HT-29 (cell line): ENCODE data around the gene SBNO2. TPM values are rescaled to one million over a fixed set of nuclear protein-coding genes. Genes with fewer than 3 reads are reported as not detected.
A peak's percentile ranks its signal among the peaks of the same experiment; 100 is the strongest.

Experiments
- DNase-seq: peaks from one replicate; pipeline ENCODE4 v3.0.0-alpha.2; 2015; ENCODE audit warnings: low spot score
- total RNA-seq: library from RNA; depleted of rRNA; stranded (reverse); fragments of >200 nt; shearing (Covaris generic); gene quantifications from 2 replicates; pipeline ENCODE4 v1.2.3, GENCODE V29; 2014

Gene SBNO2
- total RNA-seq, 1 experiment from 2014 or later = 50.5 TPM

DNA sequence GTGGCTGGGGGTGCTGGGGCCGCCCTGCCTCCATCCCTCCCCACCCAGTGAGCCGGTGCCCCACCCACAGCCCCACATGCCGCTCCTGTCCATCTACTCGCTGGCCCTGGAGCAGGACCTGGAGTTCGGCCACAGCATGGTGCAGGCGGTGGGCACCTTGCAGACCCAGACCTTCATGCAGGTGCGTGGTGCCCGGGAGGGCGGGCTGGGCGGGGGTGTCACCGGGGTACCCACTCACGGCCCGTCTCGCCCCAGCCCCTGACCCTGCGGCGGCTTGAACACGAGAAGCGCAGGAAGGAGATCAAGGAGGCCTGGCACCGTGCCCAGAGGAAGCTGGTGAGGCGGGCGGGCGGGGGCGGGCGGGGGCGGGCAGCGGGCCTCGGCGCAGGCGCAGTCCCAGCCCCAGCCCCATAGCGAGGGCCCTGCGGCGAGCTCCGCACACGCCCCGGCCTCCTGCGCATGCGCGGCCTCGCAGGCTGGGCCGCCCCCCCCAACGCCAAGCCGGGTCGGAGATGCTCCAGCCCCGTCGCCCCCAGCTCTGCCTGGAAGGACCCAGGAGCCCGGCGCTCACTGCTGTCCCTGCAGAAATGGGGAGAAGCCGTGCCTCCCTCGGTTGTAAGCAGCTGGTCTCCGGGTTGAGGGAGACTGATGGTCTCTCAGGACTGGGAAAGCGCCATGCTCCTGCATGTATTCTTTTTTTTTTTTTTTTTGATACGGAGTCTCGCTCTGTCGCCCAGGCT lies 99.4 kb downstream of the SBNO2 start:
- DNase-seq = peak; percentile 74

DNA sequence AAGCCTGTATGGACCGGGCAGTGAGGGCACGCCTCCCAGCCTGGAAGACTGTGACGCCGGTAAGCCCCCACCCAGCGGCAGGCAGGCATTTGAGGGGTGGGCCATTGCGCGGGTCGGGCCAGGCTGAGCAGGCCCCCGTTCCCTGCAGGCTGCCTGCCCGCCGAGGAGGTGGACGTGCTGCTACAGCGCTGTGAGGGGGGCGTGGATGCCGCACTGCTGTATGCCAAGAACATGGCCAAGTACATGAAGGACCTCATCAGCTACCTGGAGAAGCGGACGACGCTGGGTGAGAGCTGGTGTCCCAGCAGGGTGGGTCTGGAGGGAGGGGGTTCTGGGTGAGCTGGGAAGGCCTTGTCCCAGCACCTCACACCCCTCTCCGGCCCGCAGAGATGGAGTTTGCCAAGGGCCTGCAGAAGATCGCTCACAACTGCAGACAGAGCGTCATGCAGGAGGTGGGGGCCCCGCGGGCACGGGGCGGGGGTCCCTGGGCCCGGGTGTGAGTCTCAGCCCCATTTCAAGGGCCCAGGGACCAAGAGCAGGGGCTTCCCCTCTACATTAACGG lies 100.0 kb downstream of the SBNO2 start:
- no peak for DNase-seq

DNA sequence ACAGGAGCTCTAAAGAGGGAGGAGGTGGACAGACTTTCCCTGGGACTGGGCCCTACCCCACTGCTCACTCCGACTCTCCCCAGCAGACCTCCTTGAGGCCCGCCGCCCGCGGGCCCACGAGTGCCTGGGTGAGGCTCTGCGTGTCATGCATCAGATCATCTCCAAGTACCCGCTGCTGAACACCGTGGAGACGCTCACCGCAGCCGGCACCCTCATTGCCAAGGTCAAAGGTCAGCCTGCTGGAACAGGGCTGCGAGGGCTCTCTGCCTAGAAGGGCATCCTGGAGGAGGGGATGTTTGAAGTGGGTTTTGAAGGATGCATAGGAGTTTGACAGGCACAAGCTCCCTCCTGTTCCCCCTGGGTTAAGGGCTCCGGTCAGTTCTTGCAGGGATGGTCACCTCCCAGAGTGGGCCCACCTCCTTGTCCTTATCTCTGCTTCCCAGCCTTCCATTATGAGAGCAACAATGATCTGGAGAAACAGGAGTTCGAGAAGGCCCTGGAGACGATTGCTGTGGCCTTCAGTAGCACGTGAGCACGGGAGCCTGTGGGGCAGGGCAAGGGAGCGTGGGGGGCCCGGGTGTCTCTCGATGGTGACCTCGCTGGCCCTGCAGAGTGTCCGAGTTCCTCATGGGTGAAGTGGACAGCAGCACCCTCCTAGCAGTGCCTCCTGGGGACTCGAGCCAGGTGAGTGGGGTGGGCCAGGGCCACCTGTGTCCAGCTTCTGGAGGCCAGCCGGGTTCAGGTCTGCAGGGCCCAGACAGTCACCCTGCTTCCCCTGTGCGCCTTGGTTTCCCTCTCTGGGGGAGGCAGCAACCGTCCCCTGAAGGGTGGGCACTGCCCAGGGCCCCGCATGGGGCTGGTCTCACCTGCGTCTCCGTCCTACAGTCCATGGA lies 100.8 kb downstream of the SBNO2 start:
- no peak for DNase-seq

DNA sequence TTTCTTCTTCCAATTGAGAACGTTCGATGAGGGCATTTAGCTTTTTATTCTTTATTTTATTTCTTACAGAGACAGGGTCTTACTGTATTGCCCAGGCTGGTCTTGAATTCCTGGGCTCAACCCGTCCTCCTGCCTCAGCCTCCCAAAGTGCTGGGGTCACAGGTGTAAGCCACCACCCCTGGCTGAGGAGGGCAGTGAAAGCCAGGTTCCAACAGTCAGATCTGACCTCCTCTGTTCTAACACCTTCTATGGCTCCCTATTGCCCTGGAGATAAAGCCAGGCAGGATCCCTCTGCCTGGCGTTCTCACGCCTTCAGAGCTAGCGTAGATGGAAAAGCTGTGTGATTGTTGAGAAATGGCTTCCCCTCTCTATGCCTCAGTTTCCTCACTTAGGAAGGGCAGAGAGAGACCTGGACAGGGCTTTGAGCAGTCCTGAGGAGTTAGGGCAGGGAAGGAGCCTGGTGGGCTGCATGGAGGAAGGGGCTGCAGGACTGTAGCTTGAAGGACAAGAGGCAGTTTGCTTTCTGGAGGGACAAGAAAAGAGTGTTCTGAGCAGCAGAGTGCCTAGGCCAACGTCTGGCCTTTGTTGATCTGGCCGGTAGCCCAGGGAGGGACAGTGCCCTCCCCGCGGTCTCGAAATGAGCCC lies 101.6 kb downstream of the SBNO2 start:
- no peak for DNase-seq

DNA sequence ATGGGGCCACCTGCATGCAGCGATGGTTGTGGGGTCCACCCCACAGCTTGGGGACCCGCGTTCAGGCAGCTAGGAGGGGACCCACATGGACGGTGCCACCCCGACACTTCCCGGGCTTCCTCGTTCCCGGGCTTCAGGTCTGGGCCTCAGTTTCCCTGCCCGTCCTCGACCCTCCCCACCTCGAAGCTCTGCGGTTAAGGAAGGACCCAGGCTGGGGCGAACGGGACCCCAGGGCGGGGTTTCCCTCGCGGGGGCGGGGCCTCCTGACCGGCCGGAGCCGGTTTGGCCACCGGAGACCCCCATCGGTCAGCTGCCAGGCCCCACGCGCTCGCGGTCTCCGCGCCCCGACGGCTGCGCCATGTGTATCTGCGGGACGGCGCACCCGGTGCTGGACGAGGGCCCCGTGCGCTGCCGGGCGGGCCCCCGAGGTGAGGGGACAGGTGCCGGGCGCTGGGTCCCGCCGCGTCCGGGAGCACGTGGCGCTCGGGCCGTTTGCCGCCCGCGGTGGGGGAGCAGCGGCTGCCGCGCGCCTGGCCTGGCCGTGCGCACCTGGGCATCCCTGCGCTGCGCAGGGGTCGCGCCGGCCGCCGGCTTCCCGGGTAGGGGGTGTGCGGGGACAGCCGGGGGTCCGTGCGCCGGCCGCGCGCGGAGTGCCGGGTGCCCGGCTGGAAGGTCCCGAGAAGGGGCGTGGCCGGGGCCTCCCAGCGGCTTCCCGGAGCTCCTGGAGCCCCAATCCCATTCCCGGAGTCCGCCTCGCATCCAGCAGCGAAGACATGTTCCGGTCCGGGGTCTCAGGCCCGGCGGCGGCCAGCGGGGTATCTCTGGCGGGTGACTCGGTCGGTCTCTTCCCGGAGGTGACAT lies 102.9 kb downstream of the SBNO2 start:
- no peak for DNase-seq

DNA sequence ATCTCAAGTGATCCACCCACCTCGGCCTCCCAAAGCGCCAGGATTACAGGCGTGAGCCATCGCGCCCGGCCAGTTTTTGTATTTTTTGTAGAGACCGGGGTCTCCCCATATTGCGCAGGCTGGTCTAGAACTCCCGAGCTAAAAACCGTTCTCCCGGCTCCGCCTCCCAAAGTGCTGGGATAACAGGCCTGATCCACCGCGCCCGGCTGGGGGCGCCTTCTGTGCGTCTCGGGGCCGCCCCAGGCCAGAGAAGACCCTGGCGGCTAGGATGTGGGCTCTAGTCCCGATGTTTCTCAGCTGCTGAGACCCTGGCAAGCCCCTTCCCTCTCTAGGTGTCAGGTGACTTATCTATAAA lies 103.5 kb downstream of the SBNO2 start:
- no peak for DNase-seq

DNA sequence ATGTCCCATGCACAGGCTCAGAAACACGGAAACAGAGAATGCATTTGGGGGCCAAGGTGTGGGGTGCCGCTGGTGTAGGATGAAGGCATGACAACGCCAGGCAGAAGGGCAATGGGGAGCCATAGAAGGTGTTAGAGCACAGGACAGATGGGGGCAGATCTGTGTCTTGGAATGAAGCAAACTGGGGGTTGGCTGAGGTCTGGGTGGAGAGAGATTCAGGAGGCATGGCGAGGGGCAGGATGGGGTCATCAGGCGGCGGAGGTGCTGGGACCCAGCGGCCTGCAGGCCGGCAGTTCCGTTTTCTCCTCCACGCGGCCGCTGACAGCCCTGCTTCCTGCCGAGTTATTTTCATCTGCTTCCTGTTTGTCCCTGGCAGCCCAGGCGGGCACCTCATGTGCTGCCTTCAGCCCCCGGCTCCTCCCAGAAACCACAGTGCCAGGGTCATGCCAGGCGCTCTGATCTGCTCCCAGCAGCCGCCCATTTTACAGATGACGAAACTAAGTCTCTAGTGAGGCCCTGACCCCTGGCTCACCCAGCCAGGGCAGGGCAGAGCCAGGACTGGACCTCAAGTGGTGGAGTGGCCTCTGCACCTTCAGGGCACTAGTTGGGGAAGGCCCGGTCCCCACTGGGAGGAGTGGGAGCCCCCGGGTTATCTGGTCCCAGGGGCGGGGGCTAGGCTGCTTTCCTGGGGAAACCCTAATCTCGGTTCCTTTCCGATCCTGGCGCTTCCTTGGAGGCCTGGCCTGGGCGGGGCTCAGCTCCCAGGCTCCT lies 104.9 kb downstream of the SBNO2 start:
- DNase-seq = peak; percentile 64

DNA sequence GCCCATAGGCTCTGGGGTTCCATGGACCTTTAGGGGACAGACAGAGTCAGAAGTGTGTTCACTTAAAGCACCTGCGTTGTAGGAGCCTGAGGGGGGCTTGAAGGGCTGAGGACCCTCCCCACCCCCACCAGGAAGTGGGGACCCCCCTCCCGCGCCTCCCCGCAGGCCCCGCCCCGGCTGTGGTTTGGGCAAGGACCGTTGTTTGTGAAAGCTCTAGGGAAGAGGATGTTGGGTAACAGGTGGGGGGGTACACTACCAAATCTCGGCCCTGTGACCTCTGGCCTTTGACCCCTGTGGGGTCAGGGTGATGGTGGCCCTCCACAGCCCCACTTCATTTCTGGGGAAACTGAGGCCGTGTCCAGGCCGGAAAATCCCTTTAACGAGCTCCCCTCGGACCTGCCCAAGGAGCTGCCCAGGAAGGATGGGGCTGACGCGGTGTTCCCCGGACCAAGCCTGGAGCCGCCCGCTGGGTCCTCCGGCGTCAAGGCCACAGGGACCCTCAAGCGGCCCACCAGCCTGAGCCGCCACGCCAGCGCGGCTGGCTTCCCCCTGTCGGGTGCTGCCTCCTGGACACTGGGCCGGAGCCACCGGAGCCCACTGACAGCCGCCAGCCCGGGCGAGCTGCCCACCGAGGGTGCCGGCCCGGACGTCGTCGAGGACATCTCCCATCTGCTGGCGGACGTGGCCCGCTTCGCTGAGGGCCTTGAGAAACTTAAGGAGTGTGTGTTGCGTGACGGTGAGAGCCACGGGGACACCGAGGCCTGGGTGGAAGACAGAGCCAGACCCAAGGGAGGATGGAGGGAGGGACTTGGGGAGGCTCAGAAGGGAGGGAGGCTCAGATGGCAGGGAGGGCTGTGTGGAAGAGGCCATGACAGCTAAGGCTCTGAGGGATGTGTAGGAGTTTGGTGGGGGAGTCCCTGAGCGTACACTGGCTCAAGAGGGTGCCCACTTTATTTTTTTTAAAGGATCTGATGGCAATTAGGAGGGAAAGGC lies 105.8 kb downstream of the SBNO2 start:
- no peak for DNase-seq

DNA sequence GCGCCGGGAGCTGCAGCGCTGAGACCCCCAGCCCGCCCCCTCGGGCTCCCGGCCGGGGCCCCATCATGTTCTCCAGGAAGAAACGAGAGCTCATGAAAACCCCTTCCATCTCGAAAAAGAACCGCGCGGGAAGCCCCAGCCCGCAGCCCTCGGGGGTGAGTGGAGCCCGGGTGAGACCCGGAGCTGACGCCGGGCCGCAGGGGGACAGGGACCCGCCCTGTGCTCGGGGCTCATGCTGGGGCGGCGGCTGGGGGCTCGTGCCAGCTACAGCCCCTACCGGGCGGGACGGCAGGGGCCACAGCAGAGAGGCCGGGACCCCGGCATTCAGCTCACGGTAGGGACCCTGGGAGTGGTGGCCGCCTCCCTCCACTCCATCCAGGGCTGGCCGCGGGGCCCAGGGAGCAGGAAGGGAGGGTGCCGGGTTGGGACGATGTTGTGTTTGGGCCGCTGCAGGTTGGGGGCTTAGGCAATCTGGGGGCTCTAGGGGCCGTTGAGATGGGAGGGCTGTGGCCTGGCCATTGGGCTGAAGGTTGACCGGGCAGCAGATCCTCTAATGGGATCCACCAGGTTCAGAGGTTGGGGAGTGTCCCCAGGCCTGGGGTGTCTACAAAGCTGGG lies 106.6 kb downstream of the SBNO2 start:
- DNase-seq = no peak

DNA sequence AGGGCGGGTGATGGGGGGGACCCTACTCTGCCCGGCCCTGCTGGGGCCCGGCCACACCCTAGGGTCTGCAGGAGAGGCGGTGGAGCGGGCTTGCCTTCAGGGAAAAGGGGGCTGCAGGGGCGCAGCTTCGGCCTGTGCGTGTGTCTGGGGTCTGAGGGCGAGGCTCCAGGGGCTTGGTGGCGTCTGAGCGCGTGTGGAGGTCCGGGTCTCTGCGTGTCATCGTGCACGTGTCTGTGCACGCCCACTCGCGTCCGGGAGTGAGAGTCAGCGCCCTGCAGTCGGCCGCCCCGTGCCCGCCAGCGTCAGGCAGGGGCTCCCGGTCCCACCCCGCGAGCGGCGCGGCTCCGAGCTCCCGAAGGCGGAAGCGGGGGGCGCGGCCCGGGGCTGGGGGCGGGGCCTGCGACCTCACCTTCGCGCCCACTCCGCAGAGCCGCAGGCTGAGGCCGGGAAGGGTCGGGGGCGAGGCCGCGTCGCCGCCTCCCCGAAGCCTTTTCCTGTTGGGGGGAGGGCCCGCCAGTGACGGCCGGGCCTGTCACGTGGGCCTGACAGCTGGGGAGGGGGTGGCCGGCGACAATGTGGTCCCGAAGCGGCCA lies 107.2 kb downstream of the SBNO2 start, which contains the start of gene ARHGAP45:
ARHGAP45 (plus strand) TSS at position 420 of the 593 bp plus-strand sequence. CDS start 239 bp downstream, outside the sequence.
- DNase-seq = no peak

DNA sequence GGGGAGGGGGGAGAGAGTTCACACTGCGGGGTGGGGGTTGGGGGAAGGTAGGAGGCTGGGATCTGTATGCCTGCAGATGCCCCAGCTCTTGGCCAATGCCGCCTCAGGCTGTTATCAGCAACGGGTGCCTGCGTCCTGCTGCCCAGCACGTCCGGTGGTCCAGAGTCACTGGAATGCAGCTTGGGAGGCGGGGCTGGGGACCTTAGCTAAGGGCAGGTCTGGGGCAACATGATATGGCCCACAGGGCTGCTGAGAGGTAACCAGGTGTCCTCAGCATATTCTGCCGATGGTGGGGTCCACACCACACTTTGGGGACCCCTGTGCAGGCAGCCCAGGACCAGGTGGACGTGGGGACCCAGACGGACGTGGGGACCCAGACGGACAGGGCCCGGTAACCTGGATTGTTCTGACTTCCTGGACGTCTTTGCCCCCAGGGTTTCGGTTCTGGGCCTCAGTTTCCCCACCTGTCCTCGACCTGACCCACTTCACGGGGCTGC lies 107.8 kb downstream of the SBNO2 start:
- peak; percentile 36 for DNase-seq

DNA sequence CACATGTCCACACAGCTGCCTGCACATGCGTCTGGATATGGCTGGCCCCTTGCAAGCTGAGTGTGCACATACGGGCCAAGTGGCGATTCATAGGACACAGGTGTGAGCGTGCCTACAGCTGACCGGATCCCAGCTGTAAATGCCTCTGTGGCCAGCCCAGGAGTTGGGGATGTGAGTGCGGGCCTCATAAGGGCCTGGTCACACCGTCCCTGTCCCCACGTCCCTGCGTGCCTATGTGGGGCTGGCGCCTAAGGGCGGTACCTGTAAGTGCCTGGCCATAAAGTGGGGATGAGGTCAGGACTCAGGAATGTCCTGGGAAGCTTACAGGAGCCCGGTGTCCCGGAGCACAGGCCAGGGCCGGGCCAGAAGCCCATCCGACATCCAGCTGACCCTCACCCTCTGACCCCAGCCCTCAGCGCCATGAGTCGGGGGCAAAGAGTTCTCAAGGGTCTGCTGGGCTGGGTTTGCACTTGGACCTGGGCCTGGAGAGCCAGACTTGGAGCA lies 108.4 kb downstream of the SBNO2 start:
- peak; percentile 76 for DNase-seq

DNA sequence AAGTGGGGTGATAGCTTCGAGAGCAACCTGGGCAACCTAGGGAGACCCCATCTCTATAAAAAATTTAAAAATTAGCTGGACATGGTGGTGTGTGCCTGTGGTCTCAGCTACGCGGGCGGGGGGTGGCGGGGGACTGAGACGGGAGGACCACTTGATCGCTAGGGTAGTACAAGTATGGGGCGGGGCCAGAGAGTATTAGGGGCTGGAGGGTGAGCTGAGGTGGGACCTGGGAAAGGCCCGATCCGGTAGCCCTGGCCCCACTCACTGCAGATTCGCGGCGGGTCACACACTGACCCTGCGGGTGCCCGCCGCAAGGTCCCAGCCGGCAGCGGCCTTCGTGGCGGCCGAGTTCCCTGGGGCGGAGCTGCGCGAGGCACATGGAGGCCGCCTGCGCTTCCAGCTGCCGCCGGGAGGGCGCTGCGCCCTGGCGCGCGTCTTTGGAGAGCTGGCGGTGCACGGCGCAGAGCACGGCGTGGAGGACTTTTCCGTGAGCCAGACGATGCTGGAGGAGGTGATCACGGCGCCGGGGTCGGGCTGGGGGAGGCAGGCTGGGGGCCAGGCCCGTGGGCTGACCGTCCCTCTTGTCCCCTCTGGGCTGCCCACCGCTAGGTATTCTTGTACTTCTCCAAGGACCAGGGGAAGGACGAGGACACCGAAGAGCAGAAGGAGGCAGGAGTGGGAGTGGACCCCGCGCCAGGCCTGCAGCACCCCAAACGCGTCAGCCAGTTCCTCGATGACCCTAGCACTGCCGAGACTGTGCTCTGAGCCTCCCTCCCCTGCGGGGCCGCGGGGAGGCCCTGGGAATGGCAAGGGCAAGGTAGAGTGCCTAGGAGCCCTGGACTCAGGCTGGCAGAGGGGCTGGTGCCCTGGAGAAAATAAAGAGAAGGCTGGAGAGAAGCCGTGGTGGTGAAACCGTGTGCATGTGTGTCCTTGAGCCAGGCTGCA lies 109.1 kb downstream of the SBNO2 start:
- DNase-seq = peak; percentile 76

DNA sequence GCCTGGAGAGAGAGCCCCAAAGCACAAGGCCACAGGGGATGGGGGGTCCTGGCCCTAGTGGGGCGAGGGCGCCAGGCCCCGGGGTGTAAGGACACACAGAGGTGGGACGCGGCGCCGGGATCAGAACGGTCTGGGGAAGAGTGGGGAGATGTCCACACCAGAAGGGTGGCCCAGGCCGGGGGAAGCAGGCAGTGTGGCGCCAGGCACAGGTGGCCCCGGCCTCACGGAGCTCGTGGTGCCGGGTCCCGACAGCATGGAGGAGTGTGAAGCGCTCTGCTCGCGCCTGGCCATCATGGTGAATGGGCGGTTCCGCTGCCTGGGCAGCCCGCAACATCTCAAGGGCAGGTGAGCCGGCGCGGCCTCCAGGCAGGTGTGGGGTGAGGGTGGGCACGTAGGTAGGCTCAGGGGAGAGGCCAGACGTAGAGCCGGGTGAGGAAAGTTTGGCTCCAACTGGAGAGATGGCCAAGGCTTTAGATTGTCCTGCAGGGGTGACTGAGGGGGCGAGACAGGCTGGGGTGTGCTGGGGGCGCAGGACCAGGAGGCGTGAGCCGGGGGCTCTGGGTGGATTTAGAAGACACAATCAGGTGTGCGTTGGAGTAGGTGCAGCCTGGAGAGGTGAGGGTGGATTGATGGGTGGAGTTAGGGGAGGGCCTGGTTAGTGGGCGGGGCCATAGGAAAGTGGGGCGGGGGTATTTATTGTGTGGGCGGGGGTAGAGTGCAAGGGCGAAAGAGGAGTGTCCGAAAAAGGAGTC lies 110.0 kb downstream of the SBNO2 start:
- peak; percentile 67 for DNase-seq

DNA sequence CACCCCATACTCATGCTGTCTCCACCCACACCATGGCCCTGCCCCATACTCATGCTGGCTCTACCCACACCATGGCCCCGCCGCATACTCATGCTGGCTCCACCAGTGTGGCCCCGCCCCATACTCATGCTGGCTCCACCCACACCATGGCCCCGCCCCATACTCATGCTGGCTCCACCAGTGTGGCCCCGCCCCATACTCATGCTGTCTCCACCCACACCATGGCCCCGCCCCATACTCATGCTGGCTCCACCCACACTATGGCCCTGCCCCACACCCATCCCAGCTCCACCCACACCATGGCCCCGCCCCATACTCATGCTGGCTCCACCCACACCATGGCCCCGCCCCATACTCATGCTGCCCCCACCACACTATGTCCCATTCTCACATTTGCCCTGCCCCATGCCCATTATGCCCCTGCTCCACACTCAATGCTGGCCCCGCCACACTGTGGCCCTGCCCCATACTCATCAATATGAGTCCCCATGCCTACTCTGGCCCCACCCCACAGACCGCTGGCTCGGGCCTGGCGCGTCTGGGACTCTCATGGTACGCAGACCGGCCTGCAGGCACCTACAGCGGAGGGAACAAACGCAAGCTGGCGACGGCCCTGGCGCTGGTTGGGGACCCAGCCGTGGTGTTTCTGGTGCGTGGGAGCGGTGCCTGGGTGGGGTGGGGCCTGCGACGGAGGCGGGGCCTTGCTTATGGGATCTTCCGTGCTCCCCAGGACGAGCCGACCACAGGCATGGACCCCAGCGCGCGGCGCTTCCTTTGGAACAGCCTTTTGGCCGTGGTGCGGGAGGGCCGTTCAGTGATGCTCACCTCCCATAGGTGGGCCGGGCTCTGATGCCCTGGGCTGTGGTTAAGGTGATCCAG lies 110.8 kb downstream of the SBNO2 start:
- peak; percentile 35 for DNase-seq
